ENCODE results near the gene LRP1.

Gene LRP1

GRCh38 chr12:57222286-57223190 lies 94.3 kb downstream of the LRP1 start:
- no peak for DNase-seq (ENCODE audit: low spot score)
- no peak for TF ChIP-seq CTCF (IDR thresholded peaks at IDR 0.05; ENCODE audit: borderline replicate concordance, control extremely low read depth, extremely low read depth, insufficient read depth, missing control alignments)

GRCh38 chr12:57223191-57224165 lies 95.2 kb downstream of the LRP1 start:
- in situ Hi-C loops (cut with MboI; ENCODE audit: low sequenced_read_pairs, unreplicated experiment): no loop called here
- TF ChIP-seq CTCF (IDR thresholded peaks at IDR 0.05; ENCODE audit: borderline replicate concordance, control extremely low read depth, extremely low read depth, insufficient read depth, missing control alignments): no peak
- no peak for DNase-seq (ENCODE audit: low spot score)

More at GRCh38 chr12:57222286-57223190, 94.3 kb downstream of the LRP1 start:
- in situ Hi-C loops (cut with MboI; ENCODE audit: low sequenced_read_pairs, unreplicated experiment): no loop called here

- DNase-seq (ENCODE audit: low spot score): no peak
- no peak for TF ChIP-seq CTCF (IDR thresholded peaks at IDR 0.05; ENCODE audit: borderline replicate concordance, control extremely low read depth, extremely low read depth, insufficient read depth, missing control alignments)
- in situ Hi-C loops (cut with MboI; ENCODE audit: low sequenced_read_pairs, unreplicated experiment): no loop called here
Measured at GRCh38 chr12:57224278-57224972, 96.1 kb downstream of the LRP1 start.

- peak; percentile 59 for TF ChIP-seq CTCF (IDR thresholded peaks at IDR 0.05; ENCODE audit: borderline replicate concordance, control extremely low read depth, extremely low read depth, insufficient read depth, missing control alignments)
- DNase-seq (ENCODE audit: low spot score): peak; percentile 71
- in situ Hi-C loops (cut with MboI; ENCODE audit: low sequenced_read_pairs, unreplicated experiment): no loop called here
Measured at GRCh38 chr12:57224973-57225679, 96.8 kb downstream of the LRP1 start.

DNA sequence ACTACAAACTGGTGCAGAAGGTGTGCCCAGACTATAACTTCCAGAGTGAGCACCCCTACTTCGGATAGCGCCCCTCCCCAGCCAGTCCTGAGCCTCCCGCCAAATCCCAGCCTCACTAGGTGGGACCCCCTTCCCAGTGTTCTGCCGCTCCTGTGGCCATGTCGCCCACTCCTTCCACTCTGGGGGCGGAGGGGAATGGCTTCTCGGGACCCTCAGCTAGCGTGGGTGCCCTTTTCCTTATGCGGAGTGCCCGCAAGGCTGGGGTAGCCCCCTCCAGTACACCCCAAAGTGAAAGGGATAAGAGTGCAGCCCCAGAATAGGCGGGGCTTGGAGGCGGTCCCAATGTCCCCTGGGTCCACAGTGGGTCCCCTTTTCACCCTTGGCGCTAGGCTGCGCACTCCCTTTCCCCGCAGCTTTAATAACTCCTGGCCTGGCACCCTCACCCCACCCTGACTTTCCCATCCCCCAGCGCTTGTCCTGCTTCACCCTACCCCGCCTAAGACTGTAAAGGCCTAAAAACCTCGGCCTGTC lies 97.5 kb downstream of the LRP1 start:
- in situ Hi-C loops (cut with MboI; ENCODE audit: low sequenced_read_pairs, unreplicated experiment): no loop called here
- no peak for DNase-seq (ENCODE audit: low spot score)
- no peak for TF ChIP-seq CTCF (IDR thresholded peaks at IDR 0.05; ENCODE audit: borderline replicate concordance, control extremely low read depth, extremely low read depth, insufficient read depth, missing control alignments)

Measured in GM13976 (cell line).